NOMO-1 (cell line): ENCODE results near the gene TEDDM1.

Experiments
- DNase-seq, 2 experiments: peaks; one replicate each; lab custom pipeline; 2025; ENCODE audit not compliant: unreplicated experiment in 2 of 2; lab: John Stamatoyannopoulos, UW

Gene TEDDM1

GRCh38 chr1:182407724-182408123, 7.3 kb upstream of the TEDDM1 start:
- DNase-seq, result no peak

- DNase-seq, result no peak
These were observed 5.5 kb upstream of the TEDDM1 start for GRCh38 chr1:182406012-182406411.

GRCh38 chr1:182405578-182405977, 5.1 kb upstream of the TEDDM1 start:
- no peak for DNase-seq

- DNase-seq, result no peak
These were observed 4.3 kb upstream of the TEDDM1 start for GRCh38 chr1:182404781-182405180.

DNA sequence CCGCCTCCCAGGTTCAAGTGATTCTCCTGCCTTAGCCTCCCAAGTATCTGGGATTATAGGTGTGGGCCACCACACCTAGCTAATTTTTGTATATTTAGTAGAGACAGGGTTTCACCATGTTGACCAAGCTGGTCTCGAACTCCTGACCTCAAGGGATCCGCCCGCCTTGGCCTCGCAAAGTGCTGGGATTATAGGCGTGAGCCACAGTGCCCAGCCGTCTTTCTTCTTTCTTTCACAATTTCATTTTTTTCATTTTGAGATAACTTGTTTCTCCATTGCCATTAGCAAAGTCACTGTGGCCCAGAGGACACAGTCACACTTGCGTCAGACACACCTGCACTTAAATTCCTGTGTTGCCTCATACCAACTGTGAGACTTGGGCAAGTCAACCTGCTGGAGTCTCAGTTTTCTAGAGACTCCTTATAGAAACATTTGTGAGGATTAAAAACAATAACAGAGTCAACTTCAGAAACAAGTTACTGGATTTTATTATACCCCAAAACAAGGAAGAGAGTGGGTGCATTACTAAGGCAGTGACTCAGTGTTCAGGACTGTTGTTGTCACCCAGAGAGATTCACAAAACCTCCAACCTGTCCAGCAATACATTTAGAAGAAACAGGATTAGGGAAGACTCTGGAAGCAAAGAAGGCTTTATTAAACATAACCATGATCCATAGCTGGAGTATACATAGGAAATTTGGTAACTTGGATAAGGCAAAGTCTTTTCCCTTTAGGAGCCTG, 2.6 kb downstream of the TEDDM1 start:
- DNase-seq, result peak; percentile 34 to 44

DNA sequence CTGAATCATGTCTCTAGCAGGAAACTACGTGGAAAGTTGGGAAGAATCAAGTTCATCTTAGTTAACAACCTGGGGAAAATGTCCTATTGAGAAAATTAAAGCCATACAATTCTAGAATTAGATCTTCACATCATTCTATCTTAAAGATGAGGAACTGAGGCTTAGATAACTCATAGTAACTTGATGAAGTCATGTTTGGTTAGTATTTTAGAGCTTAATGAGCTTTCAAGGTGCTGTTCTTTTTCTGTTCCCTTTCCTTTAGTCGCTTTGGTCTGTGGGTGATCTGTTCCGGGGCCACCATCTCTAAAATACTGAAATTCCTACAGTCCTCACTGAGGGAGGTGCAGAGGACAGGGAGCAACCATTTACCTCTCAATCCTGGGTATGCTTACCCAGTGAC, 4.6 kb downstream of the TEDDM1 start:
- DNase-seq, result no peak

GRCh38 chr1:182394055-182394775, 6.3 kb downstream of the TEDDM1 start:
- DNase-seq, result peak; percentile 57 to 83

DNA sequence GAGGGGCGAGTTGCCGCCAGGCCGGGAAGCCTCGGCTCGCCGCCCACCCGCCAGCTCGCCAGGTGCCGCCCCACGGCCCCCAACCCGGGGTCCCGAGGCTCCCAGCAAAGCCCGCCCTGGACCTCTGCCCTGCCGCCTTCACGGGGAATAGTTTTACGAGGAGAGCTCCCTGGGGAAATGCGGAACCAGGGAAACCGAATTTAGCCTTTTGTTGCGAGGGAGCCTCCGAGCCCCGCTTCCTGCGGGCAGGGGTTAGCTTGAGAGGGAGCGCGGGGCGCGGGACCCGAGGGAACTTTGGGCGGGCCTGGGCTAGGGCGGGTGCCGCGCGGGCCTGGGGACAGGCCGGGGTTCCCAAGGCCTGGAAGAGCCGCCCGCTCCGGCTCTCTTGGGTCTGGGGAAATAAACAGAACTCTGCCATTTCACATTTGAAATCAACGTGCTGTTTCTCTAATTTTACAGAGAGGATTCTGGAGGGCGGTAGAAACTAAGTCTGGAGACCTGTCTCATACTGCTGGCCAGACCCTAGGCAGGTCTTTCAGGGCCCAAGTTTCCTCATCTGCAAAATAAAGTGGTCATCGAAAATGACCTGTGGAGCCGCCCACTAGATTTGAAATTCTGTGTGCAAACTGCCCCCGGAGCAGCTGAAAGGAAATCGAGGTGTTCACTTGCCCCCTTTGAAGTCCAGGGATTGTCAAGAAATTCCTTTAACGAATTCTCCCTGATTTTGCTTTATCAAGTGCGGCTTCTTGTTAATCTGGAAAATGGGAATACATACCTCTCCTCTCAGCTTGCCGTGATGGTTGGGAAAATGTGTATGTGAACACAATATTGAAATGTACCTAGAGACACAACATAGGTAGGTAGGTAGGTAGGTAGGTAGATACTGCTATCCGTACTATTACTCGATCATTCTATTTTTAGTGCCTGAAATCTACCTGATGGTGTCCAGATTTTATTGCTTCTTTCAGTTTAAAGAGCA, 8.1 kb downstream of the TEDDM1 start:
- peak; percentile 45 to 63 for DNase-seq

DNA sequence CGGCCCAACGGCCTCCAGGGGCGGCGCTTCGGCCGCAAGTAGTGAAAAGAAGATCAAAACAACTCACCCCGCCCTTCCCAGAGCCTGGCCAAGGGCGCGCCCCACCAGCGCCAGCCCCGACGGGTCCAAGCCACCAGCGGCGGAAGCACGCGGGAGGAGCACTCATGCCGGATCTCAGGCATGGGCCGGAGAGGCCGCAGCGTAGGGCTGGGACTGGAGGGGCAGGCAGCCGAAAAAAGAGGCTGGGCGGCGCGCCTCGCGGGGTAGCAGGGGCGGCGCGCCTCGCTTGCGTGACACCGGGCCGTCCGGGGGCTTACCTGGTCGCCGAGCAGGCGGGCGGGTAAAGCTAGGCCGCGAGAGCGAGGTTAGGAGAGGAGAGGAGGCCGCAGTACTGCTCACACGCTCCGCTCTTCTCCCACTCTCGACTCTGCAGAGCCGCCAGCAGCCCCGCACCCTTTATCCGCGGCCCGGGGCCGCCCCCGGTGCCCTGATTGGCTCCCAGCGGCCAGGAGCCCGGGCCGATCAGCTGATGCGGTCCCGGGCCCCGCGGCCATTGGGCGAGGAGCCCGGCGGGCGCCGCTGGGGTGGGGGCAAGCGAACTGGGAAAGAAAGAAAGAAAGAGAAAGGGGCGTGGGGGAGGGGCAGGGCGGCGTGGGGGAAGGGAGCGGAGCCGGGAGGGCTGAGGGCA, 9.0 kb downstream of the TEDDM1 start, which contains the start of gene GLUL:
Gene GLUL (minus strand): TSS at position 429 of the 688 bp plus-strand sequence. CDS start 3,053 bp downstream, outside the sequence.
- peak; percentile 75 to 89 for DNase-seq

GRCh38 chr1:182391028-182391361, 9.5 kb downstream of the TEDDM1 start:
- no peak for DNase-seq

GRCh38 chr1:182389619-182390047, 10.8 kb downstream of the TEDDM1 start:
- DNase-seq, result peak; percentile 20 to 42

DNA sequence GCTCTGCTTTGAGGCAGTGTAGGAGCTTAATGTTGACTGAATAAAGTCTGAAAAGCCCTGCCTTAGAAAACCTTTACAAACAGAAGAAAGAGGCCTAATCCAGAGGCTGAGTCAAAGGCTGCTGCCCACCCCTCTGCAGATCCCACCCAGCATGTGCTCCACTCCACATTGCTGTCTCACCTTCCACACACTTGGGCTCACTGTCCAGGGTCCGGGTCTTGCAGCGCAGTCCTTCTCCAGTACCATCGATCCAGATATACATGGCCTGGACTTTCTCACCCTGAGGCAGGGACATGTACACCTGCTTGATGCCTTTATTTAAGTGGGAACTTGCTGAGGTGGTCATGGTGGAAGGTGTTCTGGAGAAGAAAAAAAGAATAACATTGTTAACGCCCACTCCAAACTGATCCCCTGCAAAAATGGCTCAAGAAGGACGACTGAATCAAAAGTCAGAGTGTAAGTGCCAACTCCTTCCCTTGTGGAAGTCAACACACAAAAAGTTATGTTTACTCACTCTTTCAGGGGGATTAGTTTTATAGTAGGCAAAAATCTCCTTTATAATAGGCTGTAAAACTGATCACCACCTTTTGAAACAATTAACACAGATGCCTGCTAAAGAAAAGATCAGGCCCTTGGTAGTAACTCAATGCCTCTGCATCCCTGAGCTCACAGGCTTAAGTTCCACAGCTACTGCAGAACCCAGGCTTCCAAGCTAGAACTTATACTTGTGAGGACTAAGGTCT, 11.9 kb downstream of the TEDDM1 start:
- DNase-seq, result no peak

GRCh38 chr1:182387566-182387965, 12.9 kb downstream of the TEDDM1 start:
- DNase-seq, result no peak

DNA sequence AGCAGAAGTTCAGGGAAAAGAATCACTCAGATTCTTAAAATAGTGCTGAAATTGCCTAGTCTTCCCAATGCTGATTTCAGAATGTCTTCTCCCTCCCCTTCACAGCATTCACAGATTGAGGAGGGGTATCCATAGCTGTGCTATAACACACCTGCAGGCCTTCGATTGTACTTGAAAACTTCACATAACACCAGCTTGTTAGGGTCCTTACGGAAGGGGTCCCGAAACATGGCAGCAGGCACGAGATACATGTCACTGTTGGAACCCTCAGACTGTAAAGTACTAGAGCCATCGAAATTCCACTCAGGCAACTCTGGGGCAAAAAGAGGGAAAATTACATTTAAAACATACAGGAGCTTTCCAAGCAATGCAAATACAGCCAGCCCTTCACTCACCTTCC, 13.5 kb downstream of the TEDDM1 start:
- DNase-seq, result no peak

DNA sequence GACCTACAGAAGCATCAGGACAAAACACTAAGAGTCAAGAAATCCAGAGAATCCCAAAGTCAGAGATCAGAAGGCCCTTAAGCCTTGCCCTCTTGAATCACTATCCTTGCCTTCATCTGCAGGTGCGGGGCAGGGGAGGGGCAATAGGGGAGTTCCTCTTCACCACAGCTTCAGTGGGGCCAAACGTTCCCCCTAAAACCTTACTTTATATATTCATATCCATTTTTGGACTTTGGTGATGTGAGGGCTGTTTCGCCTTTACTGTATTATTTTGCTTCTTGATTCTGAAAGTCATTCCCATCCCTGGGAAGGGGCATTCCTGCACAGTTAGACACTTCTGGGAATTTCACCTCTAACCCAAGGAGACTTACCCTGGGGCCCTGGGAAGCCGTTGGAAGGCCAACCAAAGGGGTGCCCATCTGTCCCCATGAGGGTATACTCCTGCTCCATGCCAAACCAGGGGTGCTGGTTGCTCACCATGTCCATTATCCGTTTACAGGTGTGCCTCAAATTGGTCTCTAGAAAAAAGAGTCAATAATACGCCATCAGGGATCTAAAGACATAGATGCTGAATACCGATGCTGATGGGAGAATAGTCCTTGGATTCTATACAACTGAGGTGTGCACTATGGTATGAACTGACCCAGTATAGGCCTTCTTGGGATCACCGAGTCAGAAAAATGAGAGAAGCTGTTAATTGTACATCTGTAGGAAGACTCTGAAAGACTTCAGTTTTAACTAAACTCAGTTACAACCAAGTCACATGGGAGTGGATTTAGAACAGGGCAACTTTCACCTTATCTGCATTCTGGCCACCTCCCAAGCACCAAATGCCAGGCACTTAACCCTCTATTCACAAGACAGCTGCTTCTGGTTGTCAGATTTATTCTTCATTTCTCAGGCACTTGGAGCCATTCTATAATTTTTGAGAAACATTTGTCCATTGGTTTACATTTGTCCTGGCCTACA, 14.3 kb downstream of the TEDDM1 start:
- no peak for DNase-seq

DNA sequence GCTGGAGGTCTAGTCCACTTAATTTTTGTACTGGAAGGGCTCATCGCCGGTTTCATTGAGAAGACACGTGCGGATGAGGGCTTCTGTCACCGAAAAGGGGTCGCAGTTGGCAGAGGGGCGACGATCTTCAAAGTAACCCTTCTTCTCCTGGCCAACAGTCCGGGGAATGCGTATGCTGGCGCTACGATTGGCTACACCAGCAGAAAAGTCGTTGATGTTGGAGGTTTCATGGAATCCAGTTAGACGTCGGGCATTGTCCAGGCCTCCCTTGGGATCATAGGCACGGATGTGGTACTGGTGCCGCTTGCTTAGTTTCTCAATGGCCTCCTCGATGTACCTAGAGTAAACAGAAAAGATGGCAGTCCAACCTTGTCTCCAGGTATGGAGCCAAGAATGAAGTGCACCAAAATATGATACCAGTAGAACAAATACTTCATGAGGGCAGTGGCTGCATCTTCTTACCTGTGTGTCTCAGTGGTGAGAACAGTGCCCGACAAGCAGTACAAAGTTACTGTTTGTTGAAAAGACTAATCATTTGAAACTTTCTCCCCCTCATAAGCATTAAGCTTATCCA, 16.0 kb downstream of the TEDDM1 start:
- no peak for DNase-seq

DNA sequence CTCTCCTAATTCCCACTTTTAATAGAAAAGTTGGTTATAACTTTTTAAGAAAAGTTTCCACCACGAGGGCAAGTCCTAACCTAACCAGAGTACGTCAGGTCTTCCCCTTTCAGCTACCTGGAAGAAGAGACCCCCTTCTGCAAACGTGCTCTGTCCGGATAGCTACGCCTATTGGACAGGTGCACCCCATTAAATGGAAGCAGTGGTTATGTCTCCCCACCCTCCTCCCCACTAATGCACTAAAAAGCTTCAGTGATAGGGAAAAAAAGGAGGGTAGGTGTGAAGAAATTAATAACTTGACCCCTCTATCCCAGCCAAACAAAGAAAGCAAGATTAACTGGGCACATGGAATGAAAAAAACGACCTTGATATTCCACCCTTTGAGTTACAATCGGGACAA, 16.5 kb downstream of the TEDDM1 start:
- no peak for DNase-seq

GRCh38 chr1:182383037-182383661, 17.3 kb downstream of the TEDDM1 start:
- no peak for DNase-seq
